Measurements from ENCODE around the gene SLC25A25. TPM values are rescaled to one million over a fixed set of nuclear protein-coding genes. Genes with fewer than 3 reads are reported as not detected.

SLC25A25 gene
- total RNA-seq, 1 experiment from 2014 or later, result 10.7 TPM

DNA sequence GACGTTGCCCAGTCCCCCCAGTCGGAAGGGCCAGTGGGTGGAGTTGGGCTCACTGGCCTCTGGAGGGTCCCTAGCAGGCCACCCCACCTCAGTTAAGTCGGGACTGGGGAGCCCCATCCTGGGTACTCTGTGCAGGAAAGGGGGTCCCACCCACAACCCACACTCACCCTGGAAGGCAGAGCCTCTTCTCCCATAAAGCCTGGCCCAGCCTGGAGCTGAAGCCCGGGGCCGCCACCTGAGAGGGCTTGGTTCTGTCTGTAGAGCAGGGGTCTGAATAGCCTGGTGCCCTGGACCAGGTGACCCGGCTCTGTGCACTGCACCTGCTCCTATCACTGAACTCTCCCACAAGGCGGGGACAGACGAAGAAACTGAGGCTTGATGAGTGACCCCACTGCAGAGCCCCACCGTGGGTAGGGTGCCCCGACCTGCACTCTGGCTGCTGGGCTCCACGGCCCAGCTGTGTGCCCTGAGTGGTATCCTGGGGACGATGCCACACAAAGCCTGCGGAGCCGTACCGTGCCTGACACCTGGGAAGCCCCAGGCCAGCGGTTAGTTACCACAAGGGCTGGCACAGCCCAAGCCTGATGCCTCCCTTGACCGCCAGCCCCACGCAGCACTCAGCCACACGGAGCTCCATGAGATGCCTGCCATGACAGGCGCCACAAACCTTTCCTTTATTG lies 52.2 kb downstream of the SLC25A25 start:
- intact Hi-C loops (cut with micrococcal nuclease; ENCODE audit: unreplicated experiment) (no loop called here), in situ Hi-C loops (cut with HindIII; ENCODE audit: low pct_unique_long_range_greater_than_20kb, low sequenced_read_pairs) (no loop called here)
- Histone ChIP-seq H3K4me1 (ENCODE audit: control insufficient read depth, insufficient read depth, low read length) (no peaks in the 10 kb centered on the region; the same call in 1 of the 2 replicates), H3K4me3 (ENCODE audit: low read depth in 2 of 2, low read length in 2 of 2) (no peak overlapping the region), H3K27ac (ENCODE audit: low read length) (no peak overlapping the region), H3K36me3 (ENCODE audit: control insufficient read depth, insufficient read depth, low read length) (no peaks in the 10 kb centered on the region), H3K9me3 (ENCODE audit: control insufficient read depth, insufficient read depth, low read depth, low read length) (no peaks in the 10 kb centered on the region), H3K27me3 (ENCODE audit: control insufficient read depth, insufficient read depth, low read length) (no peaks in the 10 kb centered on the region)
- no peak for ATAC-seq
- DNase-seq (ENCODE audit: low read depth, low spot score), result no peak
- TF ChIP-seq SIN3A (IDR thresholded peaks at IDR 0.05; ENCODE audit: borderline replicate concordance, insufficient read depth, low read depth, low read length) (no peak), TCF7L2 (IDR thresholded peaks at IDR 0.05; ENCODE audit: low read depth, low read length) (no peak), POLR2AphosphoS5 (IDR thresholded peaks at IDR 0.05; ENCODE audit: low read depth, low read length) (no peak)
- TF ChIP-seq, protein P1, sequence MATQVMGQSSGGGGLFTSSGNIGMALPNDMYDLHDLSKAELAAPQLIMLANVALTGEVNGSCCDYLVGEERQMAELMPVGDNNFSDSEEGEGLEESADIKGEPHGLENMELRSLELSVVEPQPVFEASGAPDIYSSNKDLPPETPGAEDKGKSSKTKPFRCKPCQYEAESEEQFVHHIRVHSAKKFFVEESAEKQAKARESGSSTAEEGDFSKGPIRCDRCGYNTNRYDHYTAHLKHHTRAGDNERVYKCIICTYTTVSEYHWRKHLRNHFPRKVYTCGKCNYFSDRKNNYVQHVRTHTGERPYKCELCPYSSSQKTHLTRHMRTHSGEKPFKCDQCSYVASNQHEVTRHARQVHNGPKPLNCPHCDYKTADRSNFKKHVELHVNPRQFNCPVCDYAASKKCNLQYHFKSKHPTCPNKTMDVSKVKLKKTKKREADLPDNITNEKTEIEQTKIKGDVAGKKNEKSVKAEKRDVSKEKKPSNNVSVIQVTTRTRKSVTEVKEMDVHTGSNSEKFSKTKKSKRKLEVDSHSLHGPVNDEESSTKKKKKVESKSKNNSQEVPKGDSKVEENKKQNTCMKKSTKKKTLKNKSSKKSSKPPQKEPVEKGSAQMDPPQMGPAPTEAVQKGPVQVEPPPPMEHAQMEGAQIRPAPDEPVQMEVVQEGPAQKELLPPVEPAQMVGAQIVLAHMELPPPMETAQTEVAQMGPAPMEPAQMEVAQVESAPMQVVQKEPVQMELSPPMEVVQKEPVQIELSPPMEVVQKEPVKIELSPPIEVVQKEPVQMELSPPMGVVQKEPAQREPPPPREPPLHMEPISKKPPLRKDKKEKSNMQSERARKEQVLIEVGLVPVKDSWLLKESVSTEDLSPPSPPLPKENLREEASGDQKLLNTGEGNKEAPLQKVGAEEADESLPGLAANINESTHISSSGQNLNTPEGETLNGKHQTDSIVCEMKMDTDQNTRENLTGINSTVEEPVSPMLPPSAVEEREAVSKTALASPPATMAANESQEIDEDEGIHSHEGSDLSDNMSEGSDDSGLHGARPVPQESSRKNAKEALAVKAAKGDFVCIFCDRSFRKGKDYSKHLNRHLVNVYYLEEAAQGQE (IDR thresholded peaks at IDR 0.05; ENCODE audit: insufficient read depth in 1 of 2, low read depth in 2 of 2, low read length in 1 of 2), result no peak
- TF ChIP-seq, protein P2, sequence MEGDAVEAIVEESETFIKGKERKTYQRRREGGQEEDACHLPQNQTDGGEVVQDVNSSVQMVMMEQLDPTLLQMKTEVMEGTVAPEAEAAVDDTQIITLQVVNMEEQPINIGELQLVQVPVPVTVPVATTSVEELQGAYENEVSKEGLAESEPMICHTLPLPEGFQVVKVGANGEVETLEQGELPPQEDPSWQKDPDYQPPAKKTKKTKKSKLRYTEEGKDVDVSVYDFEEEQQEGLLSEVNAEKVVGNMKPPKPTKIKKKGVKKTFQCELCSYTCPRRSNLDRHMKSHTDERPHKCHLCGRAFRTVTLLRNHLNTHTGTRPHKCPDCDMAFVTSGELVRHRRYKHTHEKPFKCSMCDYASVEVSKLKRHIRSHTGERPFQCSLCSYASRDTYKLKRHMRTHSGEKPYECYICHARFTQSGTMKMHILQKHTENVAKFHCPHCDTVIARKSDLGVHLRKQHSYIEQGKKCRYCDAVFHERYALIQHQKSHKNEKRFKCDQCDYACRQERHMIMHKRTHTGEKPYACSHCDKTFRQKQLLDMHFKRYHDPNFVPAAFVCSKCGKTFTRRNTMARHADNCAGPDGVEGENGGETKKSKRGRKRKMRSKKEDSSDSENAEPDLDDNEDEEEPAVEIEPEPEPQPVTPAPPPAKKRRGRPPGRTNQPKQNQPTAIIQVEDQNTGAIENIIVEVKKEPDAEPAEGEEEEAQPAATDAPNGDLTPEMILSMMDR (IDR thresholded peaks at IDR 0.05), result no peak
- ChIA-PET POLR2A (no interaction called here), CTCF (no interaction called here)
- no TSS peak for BruUV-seq (replicated peaks)

DNA sequence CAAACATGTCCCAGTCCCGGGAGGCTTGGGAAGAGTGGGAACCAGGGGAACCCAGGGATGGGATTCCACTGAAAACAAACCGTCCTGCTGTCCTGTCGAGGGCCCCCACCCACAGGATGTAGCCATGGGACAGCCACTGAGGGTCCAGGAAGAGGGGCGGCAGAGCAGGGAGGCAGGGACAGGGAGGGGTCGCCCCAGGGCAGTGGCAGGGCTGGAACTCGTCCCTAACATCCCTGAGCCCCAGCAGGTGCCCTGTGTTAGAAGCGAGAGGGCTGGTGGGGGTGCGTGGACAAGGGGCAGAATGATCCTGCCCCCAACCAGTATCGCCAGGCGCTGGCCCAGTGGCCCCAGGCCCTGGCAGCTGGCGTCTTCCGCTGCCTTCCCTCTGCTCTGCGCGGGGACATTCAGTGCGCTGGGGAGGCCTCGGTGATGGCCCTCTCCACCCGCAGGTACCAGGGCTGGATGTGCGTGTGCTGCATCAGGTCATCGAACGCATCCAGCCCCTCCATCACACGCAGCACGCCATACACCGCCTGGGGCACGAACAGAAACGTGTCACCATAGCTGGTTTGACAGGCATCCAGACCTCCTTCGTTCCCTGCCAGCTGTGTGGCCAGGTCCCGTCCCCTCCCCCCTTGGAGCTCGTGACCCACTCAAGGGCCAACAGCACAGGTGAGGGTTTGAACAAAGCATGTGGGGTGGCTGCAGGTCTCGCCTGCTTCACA lies 52.9 kb downstream of the SLC25A25 start:
- DNase-seq (ENCODE audit: low read depth, low spot score), result no peak
- BruUV-seq (replicated peaks), result no TSS peak

More for the DNA sequence above, 52.9 kb downstream of the SLC25A25 start:
- no peak for TF ChIP-seq SIN3A (IDR thresholded peaks at IDR 0.05; ENCODE audit: borderline replicate concordance, insufficient read depth, low read depth, low read length)
- TF ChIP-seq, protein P2 (IDR thresholded peaks at IDR 0.05), result no peak
- TF ChIP-seq, protein P1 (IDR thresholded peaks at IDR 0.05; ENCODE audit: insufficient read depth in 1 of 2, low read depth in 2 of 2, low read length in 1 of 2), result no peak
- no peak for TF ChIP-seq POLR2AphosphoS5 (IDR thresholded peaks at IDR 0.05; ENCODE audit: low read depth, low read length)
- no peak for TF ChIP-seq TCF7L2 (IDR thresholded peaks at IDR 0.05; ENCODE audit: low read depth, low read length)
- no peaks in the 10 kb centered on the region for H3K27me3 ChIP-seq (ENCODE audit: control insufficient read depth, insufficient read depth, low read length)
- H3K27ac ChIP-seq (ENCODE audit: low read length), result no peak overlapping the region
- POLR2A ChIA-PET, result no interaction called here
- ATAC-seq, result no peak
- in situ Hi-C loops (cut with HindIII; ENCODE audit: low pct_unique_long_range_greater_than_20kb, low sequenced_read_pairs), result no loop called here
- intact Hi-C loops (cut with micrococcal nuclease; ENCODE audit: unreplicated experiment), result no loop called here
- H3K9me3 ChIP-seq (ENCODE audit: control insufficient read depth, insufficient read depth, low read depth, low read length), result no peaks in the 10 kb centered on the region
- CTCF ChIA-PET, result no interaction called here
- no peak overlapping the region for H3K4me3 ChIP-seq (ENCODE audit: low read depth in 2 of 2, low read length in 2 of 2)
- no peaks in the 10 kb centered on the region for H3K36me3 ChIP-seq (ENCODE audit: control insufficient read depth, insufficient read depth, low read length)
- peaks cover 3% of the 10 kb centered on the region; the same call in 1 of the 2 replicates for H3K4me1 ChIP-seq (ENCODE audit: control insufficient read depth, insufficient read depth, low read length)
